Measurements from ENCODE around the gene LMF2.
"Not testable (repeated sequence)": the region's sequence is repeated elsewhere in the genome, so short reads cannot be mapped to it uniquely, and the experiment has no call there.

The LMF2 gene, protein sequence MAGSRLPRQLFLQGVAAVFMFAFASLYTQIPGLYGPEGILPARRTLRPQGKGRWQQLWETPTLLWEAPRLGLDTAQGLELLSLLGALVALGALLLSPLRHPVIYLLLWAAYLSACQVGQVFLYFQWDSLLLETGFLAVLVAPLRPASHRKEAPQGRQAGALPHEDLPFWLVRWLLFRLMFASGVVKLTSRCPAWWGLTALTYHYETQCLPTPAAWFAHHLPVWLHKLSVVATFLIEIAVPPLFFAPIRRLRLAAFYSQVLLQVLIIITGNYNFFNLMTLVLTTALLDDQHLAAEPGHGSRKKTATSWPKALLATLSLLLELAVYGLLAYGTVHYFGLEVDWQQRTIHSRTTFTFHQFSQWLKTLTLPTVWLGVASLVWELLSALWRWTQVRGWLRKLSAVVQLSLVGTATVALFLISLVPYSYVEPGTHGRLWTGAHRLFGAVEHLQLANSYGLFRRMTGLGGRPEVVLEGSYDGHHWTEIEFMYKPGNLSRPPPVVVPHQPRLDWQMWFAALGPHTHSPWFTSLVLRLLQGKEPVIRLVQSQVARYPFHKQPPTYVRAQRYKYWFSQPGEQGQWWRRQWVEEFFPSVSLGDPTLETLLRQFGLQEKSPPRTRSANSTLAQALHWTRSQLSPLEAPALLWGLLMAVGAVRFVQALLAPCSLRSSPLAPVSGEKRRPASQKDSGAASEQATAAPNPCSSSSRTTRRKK

DNA sequence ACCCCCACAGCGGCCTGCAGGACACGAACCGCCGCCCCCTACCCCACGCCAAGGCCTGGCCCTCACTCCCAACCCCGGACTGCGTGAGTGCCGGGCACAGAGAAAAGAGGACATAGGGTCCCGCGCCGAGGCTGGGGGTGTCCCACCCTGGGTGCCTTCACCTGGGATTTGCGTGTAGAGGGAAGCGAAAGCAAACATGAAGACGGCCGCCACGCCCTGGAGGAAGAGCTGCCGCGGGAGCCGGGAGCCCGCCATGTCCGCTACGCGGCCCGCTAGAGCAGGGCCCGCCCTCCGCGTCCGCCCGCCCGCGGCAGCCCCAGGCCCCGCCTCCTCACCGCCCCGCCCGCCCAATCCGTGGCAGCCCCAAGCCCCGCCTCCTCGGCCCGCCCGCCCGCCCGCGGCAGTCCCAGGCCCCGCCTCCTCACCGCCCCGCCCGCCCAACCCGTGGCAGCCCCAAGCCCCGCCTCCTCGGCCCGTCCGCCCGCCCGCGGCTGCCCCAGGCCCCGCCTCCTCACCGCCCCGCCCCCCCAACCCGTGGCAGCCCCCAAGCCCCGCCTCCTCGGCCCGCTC is at the start of gene LMF2:
TSS of gene LMF2 (minus strand) at position 282 of the 570 bp plus-strand sequence. CDS start at position 255, 27 bp downstream.
- peak; percentile 69 for DNase-seq
- in situ Hi-C loops (cut with HindIII; ENCODE audit: low pct_ligation_motif_present, low pct_unique_long_range_greater_than_20kb, low sequenced_read_pairs) = no loop called here

GRCh38 chr22:50556703-50557102 is 49.2 kb upstream of the LMF2 start:
- in situ Hi-C loops (cut with HindIII; ENCODE audit: low pct_ligation_motif_present, low pct_unique_long_range_greater_than_20kb, low sequenced_read_pairs) = no loop called here

GRCh38 chr22:50553310-50553709 is 45.8 kb upstream of the LMF2 start:
- no peak for DNase-seq
- in situ Hi-C loops (cut with HindIII; ENCODE audit: low pct_ligation_motif_present, low pct_unique_long_range_greater_than_20kb, low sequenced_read_pairs) = no loop called here

More at GRCh38 chr22:50556703-50557102, 49.2 kb upstream of the LMF2 start:
- DNase-seq = no peak

- in situ Hi-C loops (cut with HindIII; ENCODE audit: low pct_ligation_motif_present, low pct_unique_long_range_greater_than_20kb, low sequenced_read_pairs) = no loop called here
- no peak for DNase-seq
These were observed 43.8 kb upstream of the LMF2 start for GRCh38 chr22:50551160-50551752.

GRCh38 chr22:50550395-50550794 is 42.9 kb upstream of the LMF2 start:
- in situ Hi-C loops (cut with HindIII; ENCODE audit: low pct_ligation_motif_present, low pct_unique_long_range_greater_than_20kb, low sequenced_read_pairs) = no loop called here
- DNase-seq = no peak

GRCh38 chr22:50548921-50549790 is 41.7 kb upstream of the LMF2 start:
- in situ Hi-C loops (cut with HindIII; ENCODE audit: low pct_ligation_motif_present, low pct_unique_long_range_greater_than_20kb, low sequenced_read_pairs) = no loop called here

DNA sequence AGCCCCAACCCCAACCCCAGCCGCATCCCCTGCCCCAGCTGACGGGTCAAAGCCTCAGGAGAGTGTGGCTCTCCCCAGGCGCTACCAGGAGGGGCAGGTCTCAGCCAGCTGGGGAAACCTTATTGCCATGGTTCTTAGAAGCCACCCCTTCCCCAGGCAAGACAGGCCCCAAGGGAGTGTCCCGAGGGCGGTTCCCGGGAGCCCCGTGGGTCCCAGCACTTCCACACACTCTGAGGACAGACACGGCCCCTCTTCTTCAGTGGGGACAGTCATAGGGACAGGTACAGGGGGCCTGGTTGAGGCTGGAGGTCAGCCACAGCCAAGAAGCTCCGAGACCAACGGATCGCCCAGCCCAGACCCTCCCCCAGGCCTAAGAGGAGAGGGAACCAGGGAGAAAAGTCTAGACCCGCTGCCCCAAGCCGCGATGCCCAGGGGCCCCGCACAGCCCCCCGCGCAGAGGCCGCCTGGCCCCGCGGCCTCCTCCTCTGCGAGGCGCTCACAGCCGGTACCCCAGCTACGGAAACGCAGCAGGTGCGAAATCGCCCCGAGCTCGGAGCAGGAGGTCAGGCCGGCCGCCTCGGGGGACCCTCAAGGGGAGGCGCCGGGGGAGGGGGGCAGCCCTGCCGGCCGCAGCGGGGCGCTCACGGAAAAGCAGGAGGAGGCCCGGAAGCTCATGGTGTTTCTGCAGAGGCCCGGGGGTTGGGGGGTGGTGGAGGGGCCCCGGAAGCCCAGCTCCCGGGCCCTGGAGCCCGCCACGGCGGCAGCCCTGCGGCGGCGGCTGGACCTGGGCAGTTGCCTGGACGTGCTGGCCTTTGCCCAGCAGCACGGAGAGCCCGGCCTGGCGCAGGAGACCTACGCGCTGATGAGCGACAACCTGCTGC is 40.8 kb upstream of the LMF2 start:
- in situ Hi-C loops (cut with HindIII; ENCODE audit: low pct_ligation_motif_present, low pct_unique_long_range_greater_than_20kb, low sequenced_read_pairs) = no loop called here

More at GRCh38 chr22:50548921-50549790, 41.7 kb upstream of the LMF2 start:
- no peak for DNase-seq

GRCh38 chr22:50547263-50547985 is 39.9 kb upstream of the LMF2 start:
- in situ Hi-C loops (cut with HindIII; ENCODE audit: low pct_ligation_motif_present, low pct_unique_long_range_greater_than_20kb, low sequenced_read_pairs) = no loop called here
- DNase-seq = no peak

More for the DNA sequence above, 40.8 kb upstream of the LMF2 start:
- DNase-seq = no peak

DNA sequence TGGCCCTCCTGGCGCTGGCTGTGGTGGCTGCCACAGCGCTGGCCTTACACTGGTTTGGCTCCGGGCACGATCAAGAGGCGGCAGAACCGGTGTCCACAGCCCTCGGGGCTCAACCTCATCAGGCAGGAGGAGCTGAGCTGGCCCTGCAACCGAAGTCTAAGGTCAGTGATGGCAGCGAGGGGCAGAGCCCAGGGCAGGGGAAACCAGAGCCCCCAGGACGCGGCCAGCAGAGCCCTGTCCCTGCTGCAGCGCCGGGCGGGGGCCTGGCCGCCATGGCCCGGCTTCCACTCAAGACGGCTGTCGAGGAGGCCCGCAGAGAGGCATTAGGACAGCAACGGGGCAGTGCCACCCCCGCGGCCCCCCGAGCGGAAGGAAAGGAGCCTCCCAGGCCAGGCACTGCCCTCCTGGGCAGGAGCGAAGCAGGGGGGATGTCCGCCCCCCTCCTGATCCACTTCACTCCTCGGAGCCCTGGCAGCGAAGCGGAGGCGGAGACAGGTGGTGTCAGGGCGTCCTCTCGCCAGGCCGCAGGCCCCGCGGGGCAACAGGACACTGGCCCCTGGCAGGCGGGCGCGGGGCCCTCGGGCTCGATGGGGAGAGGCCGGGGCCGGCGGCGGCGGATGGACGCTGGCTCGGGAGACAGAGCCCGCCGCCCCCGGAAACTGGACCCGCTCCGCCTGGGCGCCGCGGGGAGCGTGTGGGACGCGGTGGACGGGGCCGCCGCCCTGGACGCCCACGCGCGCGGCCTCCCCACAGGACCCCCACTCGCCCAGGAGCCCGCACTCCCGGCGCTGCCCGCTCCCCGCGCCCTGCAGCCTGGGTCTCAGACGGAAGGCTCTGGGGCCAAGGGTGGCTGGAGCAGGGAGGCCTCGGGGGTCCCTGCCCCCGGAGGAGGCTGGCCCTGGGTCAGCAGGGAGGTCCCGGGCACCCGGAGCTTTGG is 39.1 kb upstream of the LMF2 start:
- DNase-seq = no peak
- in situ Hi-C loops (cut with HindIII; ENCODE audit: low pct_ligation_motif_present, low pct_unique_long_range_greater_than_20kb, low sequenced_read_pairs) = no loop called here

- DNase-seq = no peak
- in situ Hi-C loops (cut with HindIII; ENCODE audit: low pct_ligation_motif_present, low pct_unique_long_range_greater_than_20kb, low sequenced_read_pairs) = no loop called here
These were observed 38.2 kb upstream of the LMF2 start, which contains the start of gene KLHDC7B for GRCh38 chr22:50545522-50546325. TSS of gene KLHDC7B (plus strand) at chr22:50545899. CDS start at chr22:50546244, 345 bp downstream.

- DNase-seq = no peak
- in situ Hi-C loops (cut with HindIII; ENCODE audit: low pct_ligation_motif_present, low pct_unique_long_range_greater_than_20kb, low sequenced_read_pairs) = no loop called here
These were observed 37.3 kb upstream of the LMF2 start for GRCh38 chr22:50544746-50545253.

DNA sequence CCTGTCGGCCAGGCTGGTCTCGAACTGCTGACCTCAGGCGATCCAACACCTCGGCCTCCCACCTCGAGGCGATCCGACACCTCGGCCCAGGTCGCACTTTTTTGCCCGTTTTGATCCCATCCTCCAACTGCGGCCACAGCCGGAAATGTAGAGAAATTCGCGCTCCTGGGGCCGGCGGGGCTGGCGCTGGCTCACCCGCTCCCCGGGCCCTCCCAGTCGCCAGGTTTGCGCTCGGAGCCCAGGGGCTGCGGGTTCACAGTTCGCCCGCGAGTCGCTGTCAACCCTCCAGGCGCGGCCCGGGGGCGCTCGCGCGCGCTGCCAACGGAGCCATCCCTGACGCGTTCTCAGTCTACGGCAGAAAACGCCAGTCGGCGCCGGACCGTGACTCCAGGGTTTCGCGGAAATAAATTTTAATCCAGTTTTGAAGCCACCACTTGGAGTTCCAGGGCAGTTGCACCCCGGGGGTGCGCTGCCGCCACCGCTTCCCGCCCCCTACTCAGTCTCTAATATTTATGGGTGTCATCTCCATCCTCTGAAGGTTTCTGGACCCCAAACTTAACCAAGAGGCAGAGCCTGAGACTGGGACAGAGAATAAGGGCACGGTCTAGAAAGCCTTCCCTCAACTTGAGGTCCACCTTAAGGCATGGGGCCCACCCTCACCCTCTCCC is 36.7 kb upstream of the LMF2 start:
- in situ Hi-C loops (cut with HindIII; ENCODE audit: low pct_ligation_motif_present, low pct_unique_long_range_greater_than_20kb, low sequenced_read_pairs) = no loop called here
- peak; percentile 81 for DNase-seq

DNA sequence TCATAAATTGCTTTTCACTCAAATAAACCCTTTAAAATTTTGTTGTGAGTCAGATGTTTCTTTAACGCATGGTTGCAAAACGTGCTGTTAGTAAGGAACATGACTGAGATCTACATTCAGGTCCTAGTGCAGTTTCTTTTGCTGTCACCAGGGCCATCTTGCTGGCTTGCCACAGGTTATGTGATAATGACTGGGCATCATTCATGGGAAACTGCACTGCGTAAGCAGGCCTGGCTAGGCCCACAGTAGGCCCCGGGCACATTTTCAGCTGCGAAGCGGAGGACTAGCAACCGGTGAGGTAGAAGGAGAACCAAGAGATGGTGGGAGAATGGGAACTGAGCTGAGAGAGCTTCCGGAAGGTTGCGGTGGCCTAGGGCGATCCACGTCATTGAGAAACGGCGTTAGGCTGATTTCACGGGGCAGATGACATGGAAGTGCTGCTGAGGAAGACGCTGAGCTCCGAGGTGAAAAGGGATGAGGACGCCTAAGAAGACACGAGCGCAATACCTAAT is 35.0 kb upstream of the LMF2 start:
- in situ Hi-C loops (cut with HindIII; ENCODE audit: low pct_ligation_motif_present, low pct_unique_long_range_greater_than_20kb, low sequenced_read_pairs) = no loop called here
- no peak for DNase-seq

- in situ Hi-C loops (cut with HindIII; ENCODE audit: low pct_ligation_motif_present, low pct_unique_long_range_greater_than_20kb, low sequenced_read_pairs) = not testable (repeated sequence)
- peak; percentile 20 for DNase-seq
These were observed 34.1 kb upstream of the LMF2 start for GRCh38 chr22:50541667-50542026.

Data from ACHN (cell line).